HG03039 (cell line): Measurements from ENCODE around the gene CELSR2.
"Not testable (repeated sequence)": the region's sequence is repeated elsewhere in the genome, so short reads cannot be mapped to it uniquely, and the experiment has no call there.

ENCODE experiments used
- ATAC-seq: cut with Tn5 transposase; IDR thresholded peaks from one replicate; pipeline ENCODE4 v1.9.1; 2021; ENCODE audit warnings: mild to moderate bottlenecking, moderate library complexity; ENCODE audit not compliant: unreplicated experiment

Gene CELSR2, protein sequence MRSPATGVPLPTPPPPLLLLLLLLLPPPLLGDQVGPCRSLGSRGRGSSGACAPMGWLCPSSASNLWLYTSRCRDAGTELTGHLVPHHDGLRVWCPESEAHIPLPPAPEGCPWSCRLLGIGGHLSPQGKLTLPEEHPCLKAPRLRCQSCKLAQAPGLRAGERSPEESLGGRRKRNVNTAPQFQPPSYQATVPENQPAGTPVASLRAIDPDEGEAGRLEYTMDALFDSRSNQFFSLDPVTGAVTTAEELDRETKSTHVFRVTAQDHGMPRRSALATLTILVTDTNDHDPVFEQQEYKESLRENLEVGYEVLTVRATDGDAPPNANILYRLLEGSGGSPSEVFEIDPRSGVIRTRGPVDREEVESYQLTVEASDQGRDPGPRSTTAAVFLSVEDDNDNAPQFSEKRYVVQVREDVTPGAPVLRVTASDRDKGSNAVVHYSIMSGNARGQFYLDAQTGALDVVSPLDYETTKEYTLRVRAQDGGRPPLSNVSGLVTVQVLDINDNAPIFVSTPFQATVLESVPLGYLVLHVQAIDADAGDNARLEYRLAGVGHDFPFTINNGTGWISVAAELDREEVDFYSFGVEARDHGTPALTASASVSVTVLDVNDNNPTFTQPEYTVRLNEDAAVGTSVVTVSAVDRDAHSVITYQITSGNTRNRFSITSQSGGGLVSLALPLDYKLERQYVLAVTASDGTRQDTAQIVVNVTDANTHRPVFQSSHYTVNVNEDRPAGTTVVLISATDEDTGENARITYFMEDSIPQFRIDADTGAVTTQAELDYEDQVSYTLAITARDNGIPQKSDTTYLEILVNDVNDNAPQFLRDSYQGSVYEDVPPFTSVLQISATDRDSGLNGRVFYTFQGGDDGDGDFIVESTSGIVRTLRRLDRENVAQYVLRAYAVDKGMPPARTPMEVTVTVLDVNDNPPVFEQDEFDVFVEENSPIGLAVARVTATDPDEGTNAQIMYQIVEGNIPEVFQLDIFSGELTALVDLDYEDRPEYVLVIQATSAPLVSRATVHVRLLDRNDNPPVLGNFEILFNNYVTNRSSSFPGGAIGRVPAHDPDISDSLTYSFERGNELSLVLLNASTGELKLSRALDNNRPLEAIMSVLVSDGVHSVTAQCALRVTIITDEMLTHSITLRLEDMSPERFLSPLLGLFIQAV (N-terminal part only)

DNA sequence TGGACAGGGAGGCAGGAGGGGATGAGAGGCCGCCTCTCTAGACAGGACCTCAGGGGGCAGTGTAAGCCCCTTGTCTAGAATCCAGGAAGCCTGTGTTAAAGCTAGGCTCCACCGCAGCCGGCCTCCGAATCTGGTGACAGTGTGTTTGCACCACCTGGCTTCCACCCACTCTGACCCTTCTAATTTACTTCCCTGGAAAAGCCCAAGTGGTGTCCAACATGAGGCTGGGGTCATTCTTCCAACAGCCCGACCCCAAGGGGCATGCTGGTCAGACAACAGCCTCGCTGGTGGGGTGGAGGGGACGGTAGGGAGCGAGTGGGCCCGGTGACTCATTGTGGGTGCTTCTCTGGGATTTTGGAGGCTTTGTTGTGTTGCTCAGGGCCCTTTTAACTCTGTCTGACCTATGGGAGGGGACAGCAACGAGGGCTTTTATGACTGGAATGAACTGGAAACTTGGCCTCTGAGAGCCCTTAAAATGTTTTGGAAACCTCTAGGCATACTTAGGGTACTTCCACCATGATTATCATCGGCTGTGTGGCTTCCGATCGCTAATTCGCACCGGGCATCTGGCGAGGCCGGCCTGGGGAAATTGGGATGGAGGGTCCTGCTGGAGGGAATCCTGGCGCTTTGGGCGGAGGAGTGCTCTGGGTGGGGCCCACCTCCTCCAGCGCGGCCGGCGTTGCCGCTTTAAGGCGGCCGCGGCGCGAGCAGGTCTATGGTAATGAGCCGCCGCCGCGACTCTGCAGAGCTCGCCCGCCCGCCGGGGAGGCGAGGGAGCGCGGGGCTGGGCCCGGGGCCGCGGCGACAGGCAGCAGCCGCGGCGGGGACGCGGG is at the start of gene CELSR2:
Gene CELSR2, plus strand, starts transcription at position 743 of the 833 bp plus-strand sequence. CDS start 541 bp downstream, outside the sequence.
- peak; percentile 77 for ATAC-seq

GRCh38 chr1:109199710-109200109 is 49.6 kb upstream of the CELSR2 start:
- ATAC-seq, result no peak

GRCh38 chr1:109201123-109201703 is 48.1 kb upstream of the CELSR2 start:
- ATAC-seq, result no peak

DNA sequence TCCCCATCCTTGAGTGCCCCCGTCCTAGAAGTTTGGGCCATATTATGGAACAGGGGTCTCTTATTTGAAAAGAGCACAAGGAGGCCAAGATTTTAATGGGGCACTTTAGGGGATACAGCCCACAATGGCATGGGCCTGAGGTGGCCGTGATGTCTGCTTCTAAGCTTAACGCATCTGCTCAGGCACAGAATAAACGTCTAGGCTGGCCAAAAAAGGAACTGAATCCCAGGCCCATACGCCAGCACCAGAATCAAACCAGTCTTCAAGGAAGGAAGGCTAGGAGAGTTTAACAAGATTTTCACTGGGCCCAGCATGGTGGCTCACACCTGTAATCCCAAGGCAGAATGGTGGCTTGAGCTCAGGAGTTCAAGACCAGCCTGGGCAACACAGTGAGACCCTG is 44.9 kb upstream of the CELSR2 start:
- ATAC-seq, result no peak

DNA sequence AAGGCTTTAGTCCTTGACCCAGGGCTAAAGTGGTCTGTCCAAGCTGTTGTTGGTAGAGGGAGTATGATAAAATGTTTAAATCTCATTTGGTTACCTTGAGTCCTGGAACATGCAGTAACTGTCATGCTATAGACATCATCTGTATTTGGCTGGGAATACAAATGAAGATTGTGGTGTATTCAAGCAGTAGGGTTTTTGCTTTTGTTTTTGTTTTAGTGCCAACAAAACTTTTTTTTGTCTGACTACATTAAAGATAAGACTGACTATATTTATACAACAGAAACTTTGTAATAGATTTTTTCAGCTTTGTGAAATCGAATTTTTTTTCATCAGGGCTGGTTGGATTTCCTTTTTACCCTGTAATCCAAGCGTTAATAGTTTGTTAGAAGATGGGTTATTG is 43.0 kb upstream of the CELSR2 start:
- ATAC-seq, result no peak

GRCh38 chr1:109207467-109208103 is 41.8 kb upstream of the CELSR2 start:
- no peak for ATAC-seq

DNA sequence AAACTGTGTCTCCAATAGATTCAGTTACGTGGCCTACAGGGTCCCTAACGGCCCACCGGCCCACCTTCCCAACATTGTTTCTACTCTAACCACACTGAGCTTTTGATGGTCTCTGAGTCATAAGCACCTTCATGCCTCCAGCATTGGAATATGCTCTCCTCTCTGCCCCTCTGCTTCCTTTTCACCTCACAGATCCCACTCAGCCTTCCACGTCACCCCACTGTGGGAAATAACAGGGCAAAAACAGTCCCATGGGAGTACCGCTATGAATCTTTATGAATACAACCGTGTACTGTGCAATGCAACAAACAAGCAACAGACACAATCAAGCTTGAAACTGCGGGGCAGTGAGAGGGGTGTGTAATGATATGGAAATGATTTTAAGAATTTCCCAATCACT is 40.9 kb upstream of the CELSR2 start:
- ATAC-seq, result no peak

- no peak for ATAC-seq
Measured at GRCh38 chr1:109208836-109209463, 40.4 kb upstream of the CELSR2 start.

GRCh38 chr1:109210058-109210457 is 39.3 kb upstream of the CELSR2 start:
- ATAC-seq, result no peak

GRCh38 chr1:109213345-109213823 is 36.0 kb upstream of the CELSR2 start:
- ATAC-seq, result no peak

GRCh38 chr1:109213824-109214693 is 35.3 kb upstream of the CELSR2 start, which contains the start of gene SARS1:
TSS of gene SARS1 (plus strand) at chr1:109213918. CDS start at chr1:109213993, 75 bp downstream.
- ATAC-seq, result peak; percentile 81

- no peak for ATAC-seq
Measured at GRCh38 chr1:109214695-109215623, 34.4 kb upstream of the CELSR2 start.

- no peak for ATAC-seq
Measured at GRCh38 chr1:109216662-109217061, 32.7 kb upstream of the CELSR2 start.

- no peak for ATAC-seq
Measured at GRCh38 chr1:109218516-109218915, 30.8 kb upstream of the CELSR2 start.

DNA sequence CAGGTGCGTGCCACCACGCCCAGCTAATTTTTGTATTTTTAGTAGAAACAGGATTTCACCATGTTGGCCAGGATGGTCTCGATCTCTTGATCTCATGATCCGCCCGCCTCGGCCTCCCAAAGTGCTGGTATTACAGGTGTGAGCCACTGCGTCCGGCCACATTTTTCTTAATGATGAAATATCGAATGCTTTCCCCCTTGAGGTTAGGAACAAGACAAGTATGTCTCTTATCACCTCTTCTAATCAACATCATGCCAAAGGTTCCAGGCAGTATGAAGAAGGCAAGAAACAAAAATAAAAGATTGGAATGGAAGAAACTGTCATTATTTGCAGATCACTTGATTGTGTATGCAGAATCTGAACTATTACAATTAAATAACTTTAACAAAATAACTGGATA is 28.1 kb upstream of the CELSR2 start:
- not testable (repeated sequence) for ATAC-seq

DNA sequence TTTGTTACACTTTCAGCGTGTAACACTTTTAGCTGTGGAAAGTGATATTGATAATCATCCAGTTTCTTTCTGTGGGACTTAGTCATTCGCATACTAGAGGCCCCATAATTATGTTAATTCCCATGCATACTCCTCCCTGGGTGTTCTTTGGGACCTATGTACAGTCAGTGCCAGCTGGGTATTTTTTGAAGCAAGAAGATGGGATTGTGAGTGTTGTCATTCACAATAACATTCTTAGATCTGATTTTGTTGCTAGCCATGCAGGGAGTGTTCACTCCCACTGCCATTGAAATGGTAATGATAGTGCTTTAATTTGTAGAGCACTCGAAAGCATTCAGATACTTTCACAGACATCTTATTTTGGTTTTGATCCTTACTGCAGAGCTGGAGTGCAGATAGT is 24.0 kb upstream of the CELSR2 start:
- ATAC-seq, result no peak
